A204.1 (cell line): Measurements from ENCODE around the gene CFAP46.
"Not testable (repeated sequence)": the region's sequence is repeated elsewhere in the genome, so short reads cannot be mapped to it uniquely, and the experiment has no call there.

Experiments
- FAIRE-seq: peaks from 2 replicates; lab custom pipeline; 2012; peaks lifted over from hg19 to GRCh38; lab: Jason Lieb, UNC

The CFAP46 gene

GRCh38 chr10:132926777-132927650, 15.4 kb downstream of the CFAP46 start:
- FAIRE-seq = no peak

- FAIRE-seq = no peak
These were observed 16.3 kb downstream of the CFAP46 start for GRCh38 chr10:132926070-132926469.

GRCh38 chr10:132925614-132926013, 16.8 kb downstream of the CFAP46 start:
- no peak for FAIRE-seq

- no peak for FAIRE-seq
These were observed 17.3 kb downstream of the CFAP46 start for GRCh38 chr10:132925071-132925561.

GRCh38 chr10:132924046-132924952, 18.1 kb downstream of the CFAP46 start:
- no peak for FAIRE-seq

GRCh38 chr10:132923384-132923783, 19.0 kb downstream of the CFAP46 start:
- not testable (repeated sequence) for FAIRE-seq

- FAIRE-seq = no peak
These were observed 19.5 kb downstream of the CFAP46 start for GRCh38 chr10:132922872-132923271.

- FAIRE-seq = no peak
These were observed 20.3 kb downstream of the CFAP46 start for GRCh38 chr10:132921818-132922807.

- no peak for FAIRE-seq
These were observed 21.3 kb downstream of the CFAP46 start for GRCh38 chr10:132921086-132921485.

- no peak for FAIRE-seq
These were observed 22.1 kb downstream of the CFAP46 start for GRCh38 chr10:132920101-132920925.

- FAIRE-seq = no peak
These were observed 22.8 kb downstream of the CFAP46 start for GRCh38 chr10:132919374-132920100.

- FAIRE-seq = no peak
These were observed 23.6 kb downstream of the CFAP46 start for GRCh38 chr10:132918617-132919373.

GRCh38 chr10:132918264-132918616, 24.1 kb downstream of the CFAP46 start:
- no peak for FAIRE-seq

- FAIRE-seq = no peak
These were observed 25.3 kb downstream of the CFAP46 start for GRCh38 chr10:132916956-132917666.

- no peak for FAIRE-seq
These were observed 25.9 kb downstream of the CFAP46 start for GRCh38 chr10:132916421-132916841.

- FAIRE-seq = no peak
These were observed 27.0 kb downstream of the CFAP46 start for GRCh38 chr10:132915411-132915810.

- no peak for FAIRE-seq
These were observed 27.6 kb downstream of the CFAP46 start for GRCh38 chr10:132914732-132915131.

- no peak for FAIRE-seq
These were observed 28.7 kb downstream of the CFAP46 start for GRCh38 chr10:132913559-132914115.
